Astrocyte (in vitro differentiated cells and primary cell): ENCODE data around the gene PCDHB9.
"Not testable (repeated sequence)": the region's sequence is repeated elsewhere in the genome, so short reads cannot be mapped to it uniquely, and the experiment has no call there.

Experiments used
- CTCF ChIP-seq: IDR thresholded peaks from 2 replicates; pipeline ENCODE4 v1.5.1; 2011; ENCODE audit warnings: low read depth, mild to moderate bottlenecking, inconsistent platforms, low read length, moderate library complexity; ENCODE audit not compliant: insufficient read depth
- EZH2 ChIP-seq: IDR thresholded peaks from 2 replicates; pipeline ENCODE4 v1.6.1; 2012; ENCODE audit warnings: mild to moderate bottlenecking, low read length, inconsistent platforms; ENCODE audit not compliant: insufficient read depth

GRCh38 chr5:141179876-141180275, 7.1 kb upstream of the PCDHB9 start:
- not testable (repeated sequence) for TF ChIP-seq EZH2, CTCF
